ENCODE results near the gene SPEM1.

SPEM1 gene

GRCh38 chr17:7419819-7420610, at the start of gene SPEM1:
SPEM1 (plus strand) TSS chr17:7420324; CDS start chr17:7420385, 61 bp downstream.
- DNase-seq (ENCODE audit: low read depth, low spot score) = no peak

GRCh38 chr17:7370853-7371252, 49.3 kb upstream of the SPEM1 start:
- DNase-seq (ENCODE audit: low read depth, low spot score) = no peak

- no peak for DNase-seq (ENCODE audit: low read depth, low spot score)
These were observed 45.8 kb upstream of the SPEM1 start for GRCh38 chr17:7374353-7374752.

- no peak for DNase-seq (ENCODE audit: low read depth, low spot score)
These were observed 41.0 kb upstream of the SPEM1 start for GRCh38 chr17:7379134-7379533.

GRCh38 chr17:7380321-7380720, 39.8 kb upstream of the SPEM1 start:
- DNase-seq (ENCODE audit: low read depth, low spot score) = no peak

GRCh38 chr17:7380855-7381683, 39.1 kb upstream of the SPEM1 start, which contains the start of gene TNK1:
TNK1 (plus strand) TSS chr17:7381089; CDS start chr17:7382927, 1,838 bp downstream.
- DNase-seq (ENCODE audit: low read depth, low spot score) = no peak

GRCh38 chr17:7382901-7383300, 37.2 kb upstream of the SPEM1 start:
- DNase-seq (ENCODE audit: low read depth, low spot score) = no peak

GRCh38 chr17:7383371-7383741, 36.8 kb upstream of the SPEM1 start:
- no peak for DNase-seq (ENCODE audit: low read depth, low spot score)

- DNase-seq (ENCODE audit: low read depth, low spot score) = no peak
These were observed 36.2 kb upstream of the SPEM1 start for GRCh38 chr17:7383742-7384488.

GRCh38 chr17:7384489-7385081, 35.5 kb upstream of the SPEM1 start:
- DNase-seq (ENCODE audit: low read depth, low spot score) = no peak

- DNase-seq (ENCODE audit: low read depth, low spot score) = no peak
These were observed 31.3 kb upstream of the SPEM1 start for GRCh38 chr17:7388856-7389255.

- DNase-seq (ENCODE audit: low read depth, low spot score) = no peak
These were observed 29.9 kb upstream of the SPEM1 start for GRCh38 chr17:7389924-7390910.

- no peak for DNase-seq (ENCODE audit: low read depth, low spot score)
These were observed 28.8 kb upstream of the SPEM1 start for GRCh38 chr17:7391307-7391706.

GRCh38 chr17:7392696-7393612, 27.2 kb upstream of the SPEM1 start:
- DNase-seq (ENCODE audit: low read depth, low spot score) = no peak

- no peak for DNase-seq (ENCODE audit: low read depth, low spot score)
These were observed 26.3 kb upstream of the SPEM1 start for GRCh38 chr17:7393613-7394451.

- DNase-seq (ENCODE audit: low read depth, low spot score) = no peak
These were observed 25.5 kb upstream of the SPEM1 start, which contains the start of gene PLSCR3 for GRCh38 chr17:7394452-7395191. PLSCR3 (minus strand) TSS chr17:7394525; CDS start chr17:7394110, 415 bp downstream.

- DNase-seq (ENCODE audit: low read depth, low spot score) = no peak
These were observed 24.0 kb upstream of the SPEM1 start for GRCh38 chr17:7396147-7396546.

GRCh38 chr17:7398612-7399011, 21.5 kb upstream of the SPEM1 start:
- no peak for DNase-seq (ENCODE audit: low read depth, low spot score)
